Measurements from ENCODE around the gene DMXL2.

The DMXL2 gene

GRCh38 chr15:51403946-51404695, 218.4 kb downstream of the DMXL2 start:
- no peak for TF ChIP-seq TAF1 (IDR thresholded peaks at IDR 0.05; ENCODE audit: borderline replicate concordance, insufficient read depth, low read length)
- TF ChIP-seq SIN3A (IDR thresholded peaks at IDR 0.05; ENCODE audit: borderline replicate concordance, insufficient read depth, low read length): no peak
- no peak for TF ChIP-seq REST (IDR thresholded peaks at IDR 0.05; ENCODE audit: insufficient read depth in 1 of 2, low read depth in 2 of 2, low read length in 2 of 2)
- no peak for TF ChIP-seq POLR2AphosphoS5 (IDR thresholded peaks at IDR 0.05; ENCODE audit: low read depth, low read length)
- TF ChIP-seq FOXP2 (optimal IDR thresholded peaks at IDR 0.05; ENCODE audit: borderline replicate concordance, extremely low read depth, extremely low read length, insufficient read depth): no peak

DNA sequence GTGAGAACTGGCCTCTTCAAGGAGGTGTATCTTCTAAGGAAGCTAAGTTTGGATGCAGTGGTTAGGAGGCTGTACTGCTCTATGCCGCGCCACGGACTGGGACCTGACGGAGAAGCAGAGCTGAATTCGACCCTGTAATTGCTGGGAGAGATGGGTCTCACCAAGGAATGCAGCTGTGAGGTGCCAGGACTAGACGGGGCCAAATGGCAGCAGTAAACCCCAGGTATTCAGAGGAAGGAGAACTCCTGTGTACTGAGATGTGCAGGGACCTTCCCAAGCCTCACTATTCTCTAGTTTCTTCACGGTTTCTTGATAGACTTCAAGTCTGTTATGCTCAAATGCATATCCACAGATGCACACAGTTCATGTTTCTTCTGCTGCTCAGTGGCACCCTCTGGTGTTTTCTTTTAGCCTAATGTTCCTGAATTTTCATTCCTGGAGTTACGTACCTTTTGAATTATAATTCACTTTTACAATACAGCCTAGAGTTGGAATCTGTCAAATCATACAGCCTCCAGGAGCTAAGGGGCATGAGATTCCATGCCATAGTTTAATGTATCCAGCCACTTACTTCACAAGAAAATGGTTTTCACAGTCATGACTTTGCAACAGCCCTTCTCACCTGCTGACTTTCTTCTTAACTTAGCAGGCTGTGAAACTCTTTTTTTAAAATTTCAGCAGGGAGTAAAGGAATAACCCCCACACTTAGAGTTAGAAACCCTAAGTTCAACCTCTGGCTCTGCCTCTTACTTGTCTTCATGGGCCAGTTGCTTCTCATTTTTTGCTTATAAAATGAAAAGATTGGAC, 219.3 kb downstream of the DMXL2 start:
- TF ChIP-seq FOXP2 (optimal IDR thresholded peaks at IDR 0.05; ENCODE audit: borderline replicate concordance, extremely low read depth, extremely low read length, insufficient read depth) (no peak), POLR2AphosphoS5 (IDR thresholded peaks at IDR 0.05; ENCODE audit: low read depth, low read length) (no peak), REST (IDR thresholded peaks at IDR 0.05; ENCODE audit: insufficient read depth in 1 of 2, low read depth in 2 of 2, low read length in 2 of 2) (no peak), SIN3A (IDR thresholded peaks at IDR 0.05; ENCODE audit: borderline replicate concordance, insufficient read depth, low read length) (no peak), TAF1 (IDR thresholded peaks at IDR 0.05; ENCODE audit: borderline replicate concordance, insufficient read depth, low read length) (no peak)

GRCh38 chr15:51401872-51402517, 220.6 kb downstream of the DMXL2 start:
- TF ChIP-seq SIN3A (IDR thresholded peaks at IDR 0.05; ENCODE audit: borderline replicate concordance, insufficient read depth, low read length) (no peak), REST (IDR thresholded peaks at IDR 0.05; ENCODE audit: insufficient read depth in 1 of 2, low read depth in 2 of 2, low read length in 2 of 2) (no peak), POLR2AphosphoS5 (IDR thresholded peaks at IDR 0.05; ENCODE audit: low read depth, low read length) (no peak), FOXP2 (optimal IDR thresholded peaks at IDR 0.05; ENCODE audit: borderline replicate concordance, extremely low read depth, extremely low read length, insufficient read depth) (no peak), TAF1 (IDR thresholded peaks at IDR 0.05; ENCODE audit: borderline replicate concordance, insufficient read depth, low read length) (no peak)

- TF ChIP-seq POLR2AphosphoS5 (IDR thresholded peaks at IDR 0.05; ENCODE audit: low read depth, low read length): no peak
- TF ChIP-seq FOXP2 (optimal IDR thresholded peaks at IDR 0.05; ENCODE audit: borderline replicate concordance, extremely low read depth, extremely low read length, insufficient read depth): no peak
- no peak for TF ChIP-seq TAF1 (IDR thresholded peaks at IDR 0.05; ENCODE audit: borderline replicate concordance, insufficient read depth, low read length)
Observed at GRCh38 chr15:51401051-51401780, 221.4 kb downstream of the DMXL2 start.

DNA sequence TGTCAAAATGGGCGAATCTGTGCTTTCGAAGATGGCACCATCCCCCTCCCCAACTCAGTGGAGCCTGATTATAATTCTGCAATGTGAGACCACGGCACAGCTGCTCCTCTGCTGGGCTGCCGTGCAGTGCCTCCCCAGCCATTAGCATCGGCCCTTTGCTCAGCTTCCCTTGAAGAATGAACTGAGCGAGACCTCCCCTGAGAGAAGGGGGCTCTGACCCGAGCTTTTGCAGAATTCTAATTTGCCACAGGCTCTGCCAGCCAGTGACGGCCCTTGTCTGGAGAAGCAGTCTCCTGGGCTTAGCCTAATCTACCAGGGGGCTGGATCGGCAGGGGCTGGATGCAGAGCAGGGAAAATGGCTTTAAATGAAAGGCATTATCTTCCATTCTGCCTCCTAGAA, 223.9 kb downstream of the DMXL2 start:
- TF ChIP-seq TAF1 (IDR thresholded peaks at IDR 0.05; ENCODE audit: borderline replicate concordance, insufficient read depth, low read length) (no peak), POLR2AphosphoS5 (IDR thresholded peaks at IDR 0.05; ENCODE audit: low read depth, low read length) (no peak), SIN3A (IDR thresholded peaks at IDR 0.05; ENCODE audit: borderline replicate concordance, insufficient read depth, low read length) (no peak), REST (IDR thresholded peaks at IDR 0.05; ENCODE audit: insufficient read depth in 1 of 2, low read depth in 2 of 2, low read length in 2 of 2) (no peak), FOXP2 (optimal IDR thresholded peaks at IDR 0.05; ENCODE audit: borderline replicate concordance, extremely low read depth, extremely low read length, insufficient read depth) (no peak)
